ENCODE measurements around the gene ADAMTS18. TPM values are rescaled to one million over a fixed set of nuclear protein-coding genes. Genes with fewer than 3 reads are reported as not detected.

The ADAMTS18 gene, protein sequence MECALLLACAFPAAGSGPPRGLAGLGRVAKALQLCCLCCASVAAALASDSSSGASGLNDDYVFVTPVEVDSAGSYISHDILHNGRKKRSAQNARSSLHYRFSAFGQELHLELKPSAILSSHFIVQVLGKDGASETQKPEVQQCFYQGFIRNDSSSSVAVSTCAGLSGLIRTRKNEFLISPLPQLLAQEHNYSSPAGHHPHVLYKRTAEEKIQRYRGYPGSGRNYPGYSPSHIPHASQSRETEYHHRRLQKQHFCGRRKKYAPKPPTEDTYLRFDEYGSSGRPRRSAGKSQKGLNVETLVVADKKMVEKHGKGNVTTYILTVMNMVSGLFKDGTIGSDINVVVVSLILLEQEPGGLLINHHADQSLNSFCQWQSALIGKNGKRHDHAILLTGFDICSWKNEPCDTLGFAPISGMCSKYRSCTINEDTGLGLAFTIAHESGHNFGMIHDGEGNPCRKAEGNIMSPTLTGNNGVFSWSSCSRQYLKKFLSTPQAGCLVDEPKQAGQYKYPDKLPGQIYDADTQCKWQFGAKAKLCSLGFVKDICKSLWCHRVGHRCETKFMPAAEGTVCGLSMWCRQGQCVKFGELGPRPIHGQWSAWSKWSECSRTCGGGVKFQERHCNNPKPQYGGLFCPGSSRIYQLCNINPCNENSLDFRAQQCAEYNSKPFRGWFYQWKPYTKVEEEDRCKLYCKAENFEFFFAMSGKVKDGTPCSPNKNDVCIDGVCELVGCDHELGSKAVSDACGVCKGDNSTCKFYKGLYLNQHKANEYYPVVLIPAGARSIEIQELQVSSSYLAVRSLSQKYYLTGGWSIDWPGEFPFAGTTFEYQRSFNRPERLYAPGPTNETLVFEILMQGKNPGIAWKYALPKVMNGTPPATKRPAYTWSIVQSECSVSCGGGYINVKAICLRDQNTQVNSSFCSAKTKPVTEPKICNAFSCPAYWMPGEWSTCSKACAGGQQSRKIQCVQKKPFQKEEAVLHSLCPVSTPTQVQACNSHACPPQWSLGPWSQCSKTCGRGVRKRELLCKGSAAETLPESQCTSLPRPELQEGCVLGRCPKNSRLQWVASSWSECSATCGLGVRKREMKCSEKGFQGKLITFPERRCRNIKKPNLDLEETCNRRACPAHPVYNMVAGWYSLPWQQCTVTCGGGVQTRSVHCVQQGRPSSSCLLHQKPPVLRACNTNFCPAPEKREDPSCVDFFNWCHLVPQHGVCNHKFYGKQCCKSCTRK (N-terminal part only)
- total RNA-seq (0.60 TPM), polyA plus RNA-seq (ENCODE audit: insufficient read depth, low read depth, low replicate concordance) (0.06 TPM)
- long read RNA-seq, donor 1: 0 reads
- long read RNA-seq, donor 2: 0 reads
- long read RNA-seq, donor 3: 0 reads
- long read RNA-seq, donor 4: 0 reads
- long read RNA-seq, donor 5: 0 reads
- long read RNA-seq, donor 6: 0 reads
- long read RNA-seq, donor 7: 0 reads
- long read RNA-seq, donor 8, partial matches to known transcripts: 0 of 1 reads
- long read RNA-seq, donor 8, other reads (novel, unspliced or antisense): 0 of 1 reads
- long read RNA-seq, donor 9: 0 reads
- long read RNA-seq, donor 10: 0 reads

DNA sequence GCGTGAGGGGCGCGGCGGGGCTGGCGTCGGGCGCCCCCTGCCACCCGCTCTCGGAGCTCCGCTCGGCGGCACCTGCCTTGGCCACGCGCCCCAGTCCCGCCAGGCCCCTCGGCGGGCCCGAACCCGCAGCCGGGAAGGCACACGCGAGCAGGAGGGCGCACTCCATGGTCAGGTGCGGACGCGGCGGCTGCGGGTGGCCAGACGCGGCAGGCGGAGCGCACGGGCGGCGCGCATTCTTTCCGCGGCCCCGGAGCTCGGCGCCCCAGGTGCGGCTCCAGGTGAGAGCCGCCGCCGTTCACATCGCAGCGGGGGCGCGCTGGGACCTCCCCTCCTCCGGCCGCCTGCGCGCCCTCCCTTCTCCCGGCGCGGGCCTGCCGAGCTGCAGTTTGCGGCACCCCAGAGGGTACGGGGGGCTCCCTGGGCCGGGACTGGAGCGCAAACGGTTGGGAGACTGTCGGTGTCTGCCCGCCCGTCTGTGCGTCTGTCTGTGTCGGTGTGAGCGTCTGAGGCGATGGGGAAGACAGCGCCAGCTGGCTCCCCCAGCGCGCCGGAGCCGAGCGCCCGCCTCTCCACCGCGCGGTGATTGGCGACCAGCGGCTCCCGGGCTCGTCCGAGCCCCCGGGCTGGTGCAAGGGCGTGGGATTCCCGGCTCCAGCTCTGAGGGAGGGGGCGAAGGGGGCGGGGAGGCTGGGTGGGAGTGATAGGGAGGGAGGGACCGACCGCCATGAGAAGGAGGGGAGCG, at the start of gene ADAMTS18:
Gene ADAMTS18 (minus strand): TSS at position 505 of the 742 bp plus-strand sequence. CDS start 339 bp downstream, at position 166.
- H3K27me3 ChIP-seq (ENCODE audit: control insufficient read depth, insufficient read depth, low read length): peaks cover 9% of the 10 kb centered on the region
- H3K27ac ChIP-seq (ENCODE audit: low read depth in 2 of 2, low read length in 2 of 2): no peak within 1 kb of the TSS
- no peaks in the 10 kb centered on the region for H3K9me3 ChIP-seq (ENCODE audit: control insufficient read depth in 2 of 3, insufficient read depth in 1 of 3, low read length in 3 of 3)
- no peaks in the 10 kb centered on the region for H3K4me1 ChIP-seq (ENCODE audit: control insufficient read depth in 2 of 3, insufficient read depth in 2 of 3, low read depth in 1 of 3, low read length in 3 of 3)
- TF ChIP-seq, protein P1, sequence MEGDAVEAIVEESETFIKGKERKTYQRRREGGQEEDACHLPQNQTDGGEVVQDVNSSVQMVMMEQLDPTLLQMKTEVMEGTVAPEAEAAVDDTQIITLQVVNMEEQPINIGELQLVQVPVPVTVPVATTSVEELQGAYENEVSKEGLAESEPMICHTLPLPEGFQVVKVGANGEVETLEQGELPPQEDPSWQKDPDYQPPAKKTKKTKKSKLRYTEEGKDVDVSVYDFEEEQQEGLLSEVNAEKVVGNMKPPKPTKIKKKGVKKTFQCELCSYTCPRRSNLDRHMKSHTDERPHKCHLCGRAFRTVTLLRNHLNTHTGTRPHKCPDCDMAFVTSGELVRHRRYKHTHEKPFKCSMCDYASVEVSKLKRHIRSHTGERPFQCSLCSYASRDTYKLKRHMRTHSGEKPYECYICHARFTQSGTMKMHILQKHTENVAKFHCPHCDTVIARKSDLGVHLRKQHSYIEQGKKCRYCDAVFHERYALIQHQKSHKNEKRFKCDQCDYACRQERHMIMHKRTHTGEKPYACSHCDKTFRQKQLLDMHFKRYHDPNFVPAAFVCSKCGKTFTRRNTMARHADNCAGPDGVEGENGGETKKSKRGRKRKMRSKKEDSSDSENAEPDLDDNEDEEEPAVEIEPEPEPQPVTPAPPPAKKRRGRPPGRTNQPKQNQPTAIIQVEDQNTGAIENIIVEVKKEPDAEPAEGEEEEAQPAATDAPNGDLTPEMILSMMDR (IDR thresholded peaks at IDR 0.05; ENCODE audit: borderline replicate concordance, extremely low read depth, insufficient read depth): no peak
- peak; percentile 51 to 64 (median 58) for DNase-seq
- peak within 1 kb of the TSS in 1 of 3 donors; percentile 32 for H3K4me3 ChIP-seq (ENCODE audit: low read length in 3 of 3)
- intact Hi-C loops (cut with DNase I): no loop called here
- no peaks in the 10 kb centered on the region for H3K36me3 ChIP-seq (ENCODE audit: control insufficient read depth in 2 of 3, insufficient read depth in 3 of 3, low read length in 3 of 3)
- FAIRE-seq: no peak
- H3K9ac ChIP-seq (ENCODE audit: low read length in 3 of 3): no peak within 1 kb of the TSS

DNA sequence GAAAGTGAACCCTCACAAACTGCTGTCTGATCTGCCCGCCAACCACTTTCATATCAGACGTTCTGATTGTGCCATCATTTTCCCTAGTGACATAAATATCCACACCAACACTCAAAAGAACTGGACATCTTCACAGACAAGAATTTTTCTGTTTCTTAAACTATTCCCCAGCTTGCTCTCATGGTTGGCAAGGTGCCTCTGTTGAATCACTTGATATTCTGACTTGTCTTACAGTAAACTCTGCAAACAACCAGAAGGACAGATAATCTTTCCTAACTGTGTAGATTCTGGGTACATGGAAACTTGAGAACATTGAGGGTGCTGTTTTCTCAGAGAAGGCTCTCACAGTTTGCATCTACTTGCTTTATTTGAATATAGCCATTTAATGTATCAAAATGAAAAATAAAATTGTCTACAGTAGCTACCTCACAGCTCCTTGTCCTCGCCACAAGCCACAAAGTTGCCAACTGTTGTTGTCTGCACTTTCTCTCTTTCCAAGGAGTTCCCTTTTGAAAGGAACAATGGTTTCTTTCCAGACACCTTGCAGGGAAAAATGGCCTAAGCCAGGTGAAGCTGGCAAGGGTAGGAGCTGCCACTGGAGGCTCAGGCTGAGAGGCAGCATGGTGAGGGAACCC, 46.0 kb upstream of the ADAMTS18 start:
- Histone ChIP-seq H3K4me3 (ENCODE audit: low read length in 3 of 3) (no peak overlapping the region), H3K36me3 (ENCODE audit: control insufficient read depth in 2 of 3, insufficient read depth in 3 of 3, low read length in 3 of 3) (no peaks in the 10 kb centered on the region), H3K9me3 (ENCODE audit: control insufficient read depth in 2 of 3, insufficient read depth in 1 of 3, low read length in 3 of 3) (no peaks in the 10 kb centered on the region), H3K9ac (ENCODE audit: low read length in 3 of 3) (no peak overlapping the region), H3K27me3 (ENCODE audit: control insufficient read depth, insufficient read depth, low read length) (no peaks in the 10 kb centered on the region), H3K4me1 (ENCODE audit: control insufficient read depth in 2 of 3, insufficient read depth in 2 of 3, low read depth in 1 of 3, low read length in 3 of 3) (no peaks in the 10 kb centered on the region), H3K27ac (ENCODE audit: low read depth in 2 of 2, low read length in 2 of 2) (no peak overlapping the region)
- FAIRE-seq (no peak), DNase-seq (no peak)
- TF ChIP-seq, protein P1 (IDR thresholded peaks at IDR 0.05; ENCODE audit: borderline replicate concordance, extremely low read depth, insufficient read depth): no peak
- intact Hi-C loops (cut with DNase I): no loop called here

Data from kidney (tissue), 22 donors.